Stimulated activated CD8-positive, alpha-beta memory T cell treated with anti-CD3 and anti-CD28 coated beads, Interleukin-12 subunit alpha, Interleukin-12 subunit beta, amount 100 ng/mL, for 24 hours (primary cell): Measurements from ENCODE around the gene RUNX3.
"Not testable (repeated sequence)": the region's sequence is repeated elsewhere in the genome, so short reads cannot be mapped to it uniquely, and the experiment has no call there.

Experiments used
- DNase-seq: peaks from one replicate; pipeline ENCODE4 v3.0.0-alpha.2; 2020; ENCODE audit errors: extremely low read depth

RUNX3 gene

GRCh38 chr1:24930260-24931145, at the start of gene RUNX3:
TSS of gene RUNX3 (minus strand) at chr1:24930276. CDS start at chr1:24929868, 408 bp downstream.
- DNase-seq, result peak; percentile 84

- not testable (repeated sequence) for DNase-seq
Observed at GRCh38 chr1:24979232-24979631, 49.2 kb upstream of the RUNX3 start.

GRCh38 chr1:24978383-24979032, 48.4 kb upstream of the RUNX3 start:
- no peak for DNase-seq

GRCh38 chr1:24975391-24975790, 45.3 kb upstream of the RUNX3 start:
- no peak for DNase-seq

GRCh38 chr1:24973315-24973714, 43.2 kb upstream of the RUNX3 start:
- no peak for DNase-seq

GRCh38 chr1:24972915-24973242, 42.8 kb upstream of the RUNX3 start:
- no peak for DNase-seq

- DNase-seq, result no peak
Observed at GRCh38 chr1:24972221-24972914, 42.3 kb upstream of the RUNX3 start.

GRCh38 chr1:24970926-24971875, 41.1 kb upstream of the RUNX3 start:
- DNase-seq, result no peak

GRCh38 chr1:24970399-24970753, 40.3 kb upstream of the RUNX3 start:
- DNase-seq, result no peak

- no peak for DNase-seq
Observed at GRCh38 chr1:24969596-24970398, 39.7 kb upstream of the RUNX3 start.

- DNase-seq, result no peak
Observed at GRCh38 chr1:24968941-24969585, 39.0 kb upstream of the RUNX3 start.

- DNase-seq, result no peak
Observed at GRCh38 chr1:24967962-24968361, 37.9 kb upstream of the RUNX3 start.

GRCh38 chr1:24967555-24967954, 37.5 kb upstream of the RUNX3 start:
- no peak for DNase-seq

GRCh38 chr1:24966724-24967346, 36.8 kb upstream of the RUNX3 start:
- peak; percentile 60 for DNase-seq

- no peak for DNase-seq
Observed at GRCh38 chr1:24966121-24966723, 36.1 kb upstream of the RUNX3 start.

GRCh38 chr1:24965571-24965930, 35.5 kb upstream of the RUNX3 start:
- DNase-seq, result no peak

GRCh38 chr1:24964811-24965570, 34.9 kb upstream of the RUNX3 start:
- peak; percentile 88 for DNase-seq

- no peak for DNase-seq
Observed at GRCh38 chr1:24963943-24964693, 34.0 kb upstream of the RUNX3 start.
